Testis (tissue), 3 donors: ENCODE measurements around the gene MCF2L. TPM values are rescaled to one million over a fixed set of nuclear protein-coding genes. Genes with fewer than 3 reads are reported as not detected.

Experiments used
- DNase-seq: peaks from one replicate; pipeline ENCODE4 v3.0.0-alpha.2; 2019
- H3K27ac ChIP-seq, 2 donors: fragments of 200-600 bp; sonication (generic); one replicate each; pipeline ENCODE4 v1.5.1; 2019
- H3K27me3 ChIP-seq: fragments of 200-600 bp; sonication (generic); one replicate; pipeline ENCODE4 v1.5.1; 2019
- H3K36me3 ChIP-seq: fragments of 200-600 bp; sonication (generic); one replicate; pipeline ENCODE4 v1.5.1; 2017; ENCODE audit warnings: low read depth; ENCODE audit errors: missing control alignments
- H3K4me1 ChIP-seq: fragments of 200-600 bp; sonication (generic); one replicate; pipeline ENCODE4 v1.5.1; 2019
- H3K4me3 ChIP-seq, 2 donors: fragments of 200-600 bp; sonication (generic); one replicate each; pipeline ENCODE4 v1.5.1; 2017 to 2019
- H3K9me3 ChIP-seq: fragments of 200-600 bp; sonication (generic); one replicate; pipeline ENCODE4 v1.5.1; 2017
- CTCF ChIP-seq, 3 experiments: fragments of 450-650 bp in 2 of 3; fragments of 200-600 bp in 1 of 3; sonication (generic) in 1 of 3; IDR thresholded peaks; one replicate each; pipeline ENCODE4 v1.5.1; 2016 to 2019; ENCODE audit warnings: antibody characterized with exemption in 3 of 3, mild to moderate bottlenecking in 2 of 3, moderate library complexity in 1 of 3
- POLR2A ChIP-seq: fragments of 450-650 bp; IDR thresholded peaks from one replicate; pipeline ENCODE4 v1.6.1; 2017; ENCODE audit warnings: antibody characterized with exemption, mild to moderate bottlenecking, moderate library complexity
- WGBS, 2 donors: methylation state at CpG; one replicate each; pipeline ENCODE4 v1.1.5; 2018; 5-methylcytosine and 5-hydroxymethylcytosine counted together
- intact Hi-C: fragments of 100-400 bp; cut with DNase I; formaldehyde crosslinking; loops from one replicate; pipeline ENCODE4 v1.15.1; 2023; ENCODE audit warnings: low total_unique reads
- polyA plus RNA-seq: library from polyadenylated mRNA; stranded (reverse); fragments of 350-450 nt; fragmentation: Illumina TruSeq; extraction: RNeasy Lipid Tissue Mini Kit (QIAGEN cat#74804); gene quantifications from one replicate; pipeline ENCODE4 v1.2.3, GENCODE V29; 2014; ENCODE audit warnings: low read depth, low replicate concordance; ENCODE audit not compliant: insufficient read depth
- total RNA-seq, 2 donors: library from RNA; depleted of rRNA; stranded (reverse); fragments of >200 nt; gene quantifications; one replicate each; pipeline ENCODE4 v1.2.3, GENCODE V29; 2016

The MCF2L gene
- total and polyA plus RNA-seq, 3 donors from 2014 or later: 5.0 to 17.6 (median 14.6) TPM

GRCh38 chr13:112977091-112977490 lies 8.1 kb downstream of the MCF2L start:
- no peak overlapping the region for H3K27ac ChIP-seq
- no peak for DNase-seq
- no peak overlapping the region for H3K4me3 ChIP-seq
- intact Hi-C loops: no loop called here
- H3K4me1 ChIP-seq: no peaks in the 10 kb centered on the region
- no peaks in the 10 kb centered on the region for H3K9me3 ChIP-seq
- 84 to 89% methylated on average over 11 of the region's 11 CpGs for WGBS, 2 donors
- TF ChIP-seq POLR2A (no peak), CTCF (IDR thresholded peaks at IDR 0.05) (no peak)
- H3K27me3 ChIP-seq: no peaks in the 10 kb centered on the region
- no peaks in the 10 kb centered on the region for H3K36me3 ChIP-seq

- no peaks in the 10 kb centered on the region for H3K4me1 ChIP-seq
- no peaks in the 10 kb centered on the region for H3K36me3 ChIP-seq
- H3K27me3 ChIP-seq: no peaks in the 10 kb centered on the region
- TF ChIP-seq POLR2A: no peak
- TF ChIP-seq CTCF (IDR thresholded peaks at IDR 0.05): no peak
- intact Hi-C loops: no loop called here
- 90 to 91% methylated on average over 10 of the region's 10 CpGs for WGBS, 2 donors
- no peak for DNase-seq
- H3K27ac ChIP-seq: no peak overlapping the region
- H3K4me3 ChIP-seq: no peak overlapping the region
- no peaks in the 10 kb centered on the region for H3K9me3 ChIP-seq
Observed at GRCh38 chr13:112977525-112977924, 8.5 kb downstream of the MCF2L start.

DNA sequence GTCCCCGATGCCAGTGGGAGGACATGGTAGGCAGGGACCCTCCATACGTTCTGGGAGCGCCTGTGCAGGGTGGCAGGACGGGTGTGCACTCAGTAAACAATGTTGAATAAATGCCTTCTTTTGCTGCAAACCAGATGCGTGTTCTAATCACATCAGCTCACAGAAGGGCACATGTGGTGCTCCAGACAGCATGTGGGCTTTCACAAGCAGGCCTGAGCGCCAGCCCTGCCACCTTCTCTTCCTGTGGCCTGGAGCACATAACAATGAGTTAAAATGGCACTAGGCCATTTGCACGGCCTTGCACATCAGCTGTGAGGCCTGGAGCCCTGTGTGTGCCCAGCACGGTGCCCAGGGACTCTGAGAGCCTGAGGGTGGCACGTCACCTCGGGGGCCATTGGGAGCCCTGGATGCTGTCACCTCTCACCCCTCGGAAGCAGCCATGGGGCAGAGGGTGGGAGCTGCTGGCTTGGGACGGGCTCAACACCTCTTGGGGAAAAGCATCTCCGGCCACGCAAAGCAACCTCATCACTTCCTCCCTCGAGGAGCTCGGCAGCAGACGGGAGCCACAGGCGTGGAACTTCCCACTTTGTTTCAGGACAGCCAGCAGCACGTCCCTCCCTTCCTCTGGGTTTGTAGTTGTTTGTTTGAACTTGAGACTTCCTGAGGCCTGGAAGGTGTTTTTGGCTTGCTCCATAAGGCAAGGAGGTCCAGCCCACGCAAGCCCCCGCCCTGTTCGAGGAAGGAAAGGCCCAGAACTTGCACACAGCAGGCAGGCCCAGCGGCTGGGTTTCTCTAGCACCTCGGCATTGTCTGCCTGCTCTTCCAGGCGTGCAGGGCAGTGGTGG lies 9.8 kb downstream of the MCF2L start:
- DNase-seq: no peak
- Histone ChIP-seq H3K36me3 (no peaks in the 10 kb centered on the region), H3K27me3 (no peaks in the 10 kb centered on the region), H3K4me3 (no peak overlapping the region), H3K4me1 (no peaks in the 10 kb centered on the region), H3K9me3 (no peaks in the 10 kb centered on the region), H3K27ac (no peak overlapping the region)
- TF ChIP-seq POLR2A (no peak), CTCF (IDR thresholded peaks at IDR 0.05) (no peak)
- intact Hi-C loops: no loop called here
- 80 to 87% methylated on average over 6 to 25 of the region's 25 CpGs for WGBS, 2 donors

DNA sequence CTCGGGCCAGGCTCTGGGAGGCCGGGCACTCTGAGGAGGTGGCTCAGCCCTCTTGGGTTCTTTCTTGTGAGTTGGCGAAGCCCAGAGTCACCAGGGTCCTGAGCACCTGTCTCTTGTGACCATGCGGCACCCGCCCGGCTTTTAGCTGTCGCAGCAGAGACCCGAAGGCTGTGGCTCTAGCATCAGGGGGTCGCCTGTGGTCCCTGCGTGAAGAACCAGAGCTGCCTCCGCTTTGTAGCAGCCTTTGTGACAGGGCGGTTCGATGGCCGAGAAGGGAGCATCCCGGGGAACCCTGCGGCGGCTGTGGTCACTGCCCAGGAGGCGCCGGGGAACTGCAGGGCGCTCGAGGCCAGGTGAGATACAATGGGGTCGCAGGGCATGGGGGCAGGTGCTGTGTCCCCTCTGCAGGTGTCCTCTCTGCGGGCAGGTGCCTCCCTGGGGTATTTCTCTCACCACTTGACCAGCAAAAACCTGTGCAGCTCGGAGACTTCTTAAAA lies 10.4 kb downstream of the MCF2L start:
- intact Hi-C loops: no loop called here
- Histone ChIP-seq H3K4me1 (no peaks in the 10 kb centered on the region), H3K4me3 (no peak overlapping the region), H3K27ac (no peak overlapping the region), H3K27me3 (no peaks in the 10 kb centered on the region), H3K9me3 (no peaks in the 10 kb centered on the region), H3K36me3 (no peaks in the 10 kb centered on the region)
- TF ChIP-seq POLR2A (no peak), CTCF (IDR thresholded peaks at IDR 0.05) (no peak)
- 81 to 91% methylated on average over 9 to 24 of the region's 24 CpGs for WGBS, 2 donors
- no peak for DNase-seq

GRCh38 chr13:112980434-112980833 lies 11.4 kb downstream of the MCF2L start:
- no peak overlapping the region for H3K27ac ChIP-seq

More at GRCh38 chr13:112980434-112980833, 11.4 kb downstream of the MCF2L start:
- TF ChIP-seq POLR2A: no peak
- TF ChIP-seq CTCF (IDR thresholded peaks at IDR 0.05): no peak
- DNase-seq: no peak
- Histone ChIP-seq H3K9me3 (no peaks in the 10 kb centered on the region), H3K4me3 (no peak overlapping the region), H3K4me1 (no peaks in the 10 kb centered on the region), H3K36me3 (no peaks in the 10 kb centered on the region), H3K27me3 (no peaks in the 10 kb centered on the region)
- 70 to 98% methylated on average over 7 to 16 of the region's 18 CpGs for WGBS, 2 donors
- intact Hi-C loops: no loop called here
